GM18868 (cell line): Measurements from ENCODE around the gene CSHL1.
"Not testable (repeated sequence)": the region's sequence is repeated elsewhere in the genome, so short reads cannot be mapped to it uniquely, and the experiment has no call there.

ENCODE experiments used
- ATAC-seq: cut with Tn5 transposase; IDR thresholded peaks from one replicate; pipeline ENCODE4 v1.9.1; 2021; ENCODE audit warnings: mild to moderate bottlenecking, moderate library complexity; ENCODE audit not compliant: unreplicated experiment

The CSHL1 gene

DNA sequence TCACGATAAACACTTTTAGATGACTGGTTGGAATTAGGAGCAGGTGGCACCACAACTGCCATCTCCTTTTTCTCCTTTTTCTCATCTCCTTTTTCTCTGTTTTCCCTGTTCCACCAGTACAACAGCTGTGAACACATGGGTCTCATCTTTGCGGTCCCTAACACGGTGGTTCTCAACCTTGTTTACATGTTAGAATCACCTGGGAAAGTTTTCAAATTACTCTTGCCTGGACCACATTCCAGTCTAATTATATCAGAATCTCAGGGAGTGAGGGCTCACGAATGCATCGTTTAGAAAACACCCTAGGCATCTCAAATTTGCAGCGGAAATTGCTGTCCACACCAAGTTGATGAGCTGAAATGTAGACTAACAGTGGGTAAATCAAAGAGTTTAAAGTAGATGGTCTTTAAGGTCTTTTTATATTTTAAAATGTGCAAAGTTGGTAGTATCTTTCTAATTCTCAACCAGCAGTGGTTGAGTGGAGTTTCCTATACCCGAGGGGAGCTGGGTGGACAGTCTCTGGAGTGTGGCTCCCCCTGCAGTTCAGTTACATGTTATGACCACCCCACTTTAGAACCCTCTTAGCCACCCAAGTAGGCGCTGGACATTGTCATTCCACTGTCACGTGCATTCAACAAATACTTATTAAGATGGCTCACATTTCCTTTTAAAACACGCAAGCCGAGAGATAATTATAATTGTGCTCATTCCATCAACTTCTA lies 18.6 kb downstream of the CSHL1 start:
- not testable (repeated sequence) for ATAC-seq

DNA sequence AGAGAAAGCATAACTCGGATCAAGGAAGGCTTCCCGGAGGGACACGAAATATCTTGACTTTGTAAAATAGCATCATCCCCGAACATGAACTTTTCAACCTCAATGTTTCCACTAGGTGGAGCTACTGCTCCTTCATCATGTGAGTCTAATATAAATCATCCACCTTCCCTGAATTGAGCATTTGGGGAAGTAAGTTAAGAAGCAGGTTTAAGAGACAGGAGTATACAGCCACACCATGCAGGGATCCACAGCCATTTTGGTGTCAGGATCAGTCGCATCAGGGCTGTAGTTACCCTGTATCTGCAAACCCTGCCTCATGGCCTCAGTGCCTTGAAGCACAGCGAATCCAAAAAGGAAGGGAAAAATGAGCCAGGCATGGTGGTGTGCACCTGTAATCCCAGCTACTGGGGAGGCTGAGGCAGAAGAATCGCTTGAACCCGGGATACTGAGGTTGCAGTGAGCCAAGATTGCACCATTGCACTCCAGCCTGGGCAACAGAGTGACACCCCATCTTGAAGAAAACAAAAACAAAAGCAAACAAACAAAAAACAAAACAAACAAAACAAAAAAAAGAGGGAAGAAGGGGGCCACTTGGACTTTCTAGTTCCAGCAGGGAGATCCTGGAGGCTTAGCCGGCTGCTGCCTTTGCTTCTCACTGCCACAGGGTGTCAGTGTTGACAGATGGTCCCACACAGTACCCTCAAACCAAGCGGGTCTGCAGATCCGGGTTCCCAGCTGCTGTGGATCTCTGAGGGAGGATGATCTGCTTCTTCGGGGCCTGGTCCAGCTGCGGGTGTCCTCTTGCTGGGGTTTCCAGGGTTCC lies 21.8 kb downstream of the CSHL1 start:
- ATAC-seq, result not testable (repeated sequence)

DNA sequence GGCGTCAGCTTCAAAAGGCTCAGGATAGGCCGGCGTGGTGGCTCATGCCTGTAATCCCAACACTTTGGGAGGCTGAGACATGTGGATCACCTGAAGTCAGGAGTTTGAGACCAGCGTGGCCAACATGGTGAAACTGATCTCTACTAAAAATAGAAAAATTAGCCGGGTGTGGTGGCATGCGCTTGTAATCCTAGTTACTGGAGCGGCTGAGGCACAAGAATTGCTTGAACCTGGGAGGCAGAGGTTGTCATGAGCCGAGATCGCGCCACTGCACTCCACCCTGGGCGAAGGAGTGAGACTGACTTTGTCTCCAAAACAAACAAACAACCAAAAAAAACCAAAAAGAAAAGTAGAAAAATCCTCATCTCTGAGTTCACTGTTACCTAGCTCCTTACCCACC lies 25.9 kb downstream of the CSHL1 start:
- not testable (repeated sequence) for ATAC-seq

DNA sequence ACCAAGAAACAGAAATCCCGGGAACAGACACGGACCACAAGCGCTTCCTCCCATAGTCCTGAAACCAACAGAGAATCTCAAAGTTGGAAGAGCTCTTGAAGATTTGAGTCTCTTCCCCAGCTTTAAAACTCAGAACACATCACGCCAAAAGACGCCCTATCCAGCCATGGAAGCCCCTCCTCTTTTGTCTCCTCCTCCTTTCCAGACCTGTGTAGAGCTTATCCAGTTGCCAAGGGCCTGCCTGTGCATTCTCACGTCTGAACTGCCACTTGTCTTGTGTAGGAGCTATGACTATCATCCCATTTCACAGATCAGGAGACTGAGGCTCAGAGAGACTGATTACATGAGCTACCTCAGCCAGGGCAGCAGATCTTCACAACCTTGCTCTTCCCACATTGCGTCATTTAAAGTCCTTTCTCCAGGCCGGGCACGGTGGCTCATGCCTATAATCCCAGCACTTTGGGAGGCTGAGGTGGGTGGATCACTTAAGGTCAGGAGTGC lies 28.4 kb downstream of the CSHL1 start:
- ATAC-seq, result not testable (repeated sequence)

DNA sequence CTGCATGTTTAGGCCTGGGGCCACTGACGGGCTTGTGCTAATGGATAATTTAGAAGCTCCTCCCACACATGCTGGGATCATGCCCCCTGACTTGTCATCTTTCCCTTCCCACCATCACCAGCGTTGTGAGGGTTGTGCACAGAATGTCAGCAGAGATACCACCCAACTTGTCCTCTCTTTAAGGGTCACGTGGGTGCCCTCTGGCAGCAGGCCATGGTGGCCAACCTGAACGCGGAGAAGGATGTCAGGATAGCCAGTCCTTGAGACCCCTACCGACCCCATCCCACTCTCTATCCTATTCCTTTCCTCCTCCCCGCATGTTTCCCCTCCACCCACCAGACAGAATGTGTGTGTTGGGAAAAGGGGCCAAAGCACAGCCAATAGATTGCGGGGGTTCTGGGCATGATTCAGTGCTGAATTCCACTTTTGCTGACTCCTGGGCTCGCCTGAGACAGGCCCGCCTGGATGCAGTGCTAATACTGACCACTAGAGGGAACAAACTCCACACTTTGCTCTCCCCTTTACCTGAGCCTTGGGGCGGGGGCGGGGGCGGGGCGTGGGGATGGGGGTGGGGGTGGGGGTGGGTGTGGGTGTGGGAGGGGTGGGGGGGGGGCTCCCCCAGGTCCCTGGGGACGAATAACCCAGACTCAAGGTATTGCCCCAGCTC lies 29.0 kb downstream of the CSHL1 start, which contains the start of gene GH2:
Gene GH2, minus strand, starts transcription at position 10 of the 667 bp plus-strand sequence. CDS start 143 bp downstream, outside the sequence.
- ATAC-seq, result no peak

DNA sequence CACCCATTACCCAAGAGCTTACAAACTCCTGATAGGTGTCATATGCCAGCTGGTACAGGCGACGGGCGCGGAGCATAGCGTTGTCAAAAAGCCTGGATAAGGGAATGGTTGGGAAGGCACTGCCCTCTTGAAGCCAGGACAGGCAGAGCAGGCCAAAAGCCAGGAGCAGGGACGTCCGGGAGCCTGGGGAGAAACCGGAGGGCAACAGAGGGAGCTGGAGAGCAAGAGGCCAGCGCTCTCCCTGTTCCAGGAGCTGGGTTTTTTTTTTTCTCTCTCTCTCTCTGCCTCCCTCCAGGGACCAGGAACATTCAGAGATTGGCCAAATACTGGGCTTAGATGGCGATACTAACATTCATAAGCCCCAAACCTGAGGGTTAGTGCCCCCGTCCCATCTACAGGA lies 29.7 kb downstream of the CSHL1 start:
- ATAC-seq, result not testable (repeated sequence)

DNA sequence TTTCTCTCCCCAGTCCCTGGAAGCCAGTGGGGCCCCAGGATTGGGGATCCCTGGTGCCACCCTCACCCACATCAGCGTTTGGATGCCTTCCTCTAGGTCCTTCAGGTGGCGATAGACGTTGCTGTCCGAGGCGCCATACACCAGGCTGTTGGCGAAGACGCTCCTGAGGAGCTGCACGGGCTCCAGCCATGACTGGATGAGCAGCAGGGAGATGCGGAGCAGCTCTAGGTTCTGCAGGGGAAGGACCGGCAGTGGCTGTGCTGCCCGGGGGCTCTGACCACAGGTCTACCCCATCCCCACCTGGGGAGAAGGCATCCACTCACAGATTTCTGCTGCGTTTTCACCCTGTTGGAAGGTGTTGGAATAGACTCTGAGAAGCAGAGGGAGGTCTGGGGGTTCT lies 30.4 kb downstream of the CSHL1 start:
- no peak for ATAC-seq

DNA sequence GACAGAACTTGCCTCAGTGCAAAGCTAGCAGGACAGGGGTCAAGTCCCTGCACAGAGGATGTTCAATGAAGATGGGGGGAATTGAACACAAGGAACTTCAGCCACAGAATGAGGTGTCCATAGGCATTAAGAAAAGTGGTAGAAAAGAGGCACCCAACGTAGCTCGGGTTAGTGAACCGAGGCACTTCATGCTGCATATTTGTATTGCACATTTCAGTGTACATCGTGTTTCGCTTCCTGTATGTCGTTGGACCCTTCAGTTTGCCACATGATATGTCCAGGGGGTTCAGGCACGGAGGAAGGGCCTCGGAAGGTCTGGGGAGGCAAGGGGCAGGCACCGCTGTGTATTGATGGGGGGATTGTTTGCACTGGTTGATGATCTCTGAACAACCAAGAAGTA lies 32.6 kb downstream of the CSHL1 start:
- ATAC-seq, result not testable (repeated sequence)

DNA sequence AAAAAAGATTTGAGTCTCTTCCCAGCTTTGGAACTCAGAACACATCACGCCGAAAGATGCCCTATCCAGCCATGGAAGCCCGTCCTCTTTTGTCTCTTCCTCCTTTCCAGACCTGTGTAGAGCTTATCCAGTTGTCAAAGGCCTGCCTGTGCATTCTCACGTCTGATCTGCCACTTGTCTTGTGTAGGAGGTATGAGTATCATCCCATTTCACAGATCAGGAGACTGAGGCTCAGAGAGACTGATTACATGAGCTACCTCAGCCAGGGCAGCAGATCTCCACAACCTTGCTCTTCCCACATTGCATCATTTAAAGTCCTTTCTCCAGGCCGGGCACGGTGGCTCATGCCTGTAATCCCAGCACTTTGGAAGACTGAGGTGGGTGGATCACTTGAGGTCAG lies 36.4 kb downstream of the CSHL1 start:
- ATAC-seq, result not testable (repeated sequence)

DNA sequence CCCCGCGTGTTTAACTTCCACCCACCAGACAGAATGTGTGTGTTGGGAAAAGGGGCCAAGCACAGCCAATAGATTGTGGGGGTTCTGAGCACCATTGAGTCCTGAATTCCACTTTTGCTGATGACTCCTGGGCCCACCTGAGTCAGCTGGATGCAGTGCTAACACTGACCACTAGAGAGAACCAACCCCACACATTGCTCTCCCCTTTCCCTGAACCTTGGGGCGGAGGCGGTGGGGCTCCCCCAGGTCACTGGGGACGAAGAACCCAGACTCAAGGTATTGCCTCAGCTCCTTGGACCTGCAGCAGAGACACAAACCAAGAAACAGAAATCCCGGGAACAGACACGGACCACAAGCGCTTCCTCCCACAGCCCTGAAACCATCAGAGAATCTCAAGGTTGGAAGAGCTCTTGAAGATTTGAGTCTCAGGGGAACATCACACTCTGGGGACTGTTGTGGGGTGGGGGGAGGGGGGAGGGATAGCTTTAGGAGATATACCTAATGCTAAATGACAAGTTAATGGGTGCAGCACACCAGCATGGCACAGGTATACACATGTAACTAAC lies 36.9 kb downstream of the CSHL1 start:
- not testable (repeated sequence) for ATAC-seq

DNA sequence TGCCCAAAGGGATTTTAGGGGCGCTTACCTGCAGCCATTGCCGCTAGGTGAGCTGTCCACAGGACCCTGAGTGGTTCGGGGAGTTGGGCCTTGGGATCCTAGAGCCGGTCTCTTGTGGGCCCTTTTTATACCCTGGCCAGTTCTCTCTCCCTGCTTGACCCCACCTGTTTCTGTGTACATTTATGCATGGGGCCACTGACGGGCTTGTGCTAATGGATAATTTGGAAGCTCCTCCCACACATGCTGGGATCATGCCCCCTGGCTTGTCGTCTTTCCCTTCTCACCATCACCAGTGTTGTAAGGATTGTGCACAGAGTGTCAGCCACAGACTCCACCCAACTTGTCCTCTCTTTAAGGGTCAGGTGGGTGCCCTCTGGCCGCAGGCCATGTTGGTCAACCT lies 37.5 kb downstream of the CSHL1 start, which contains the start of gene CSH2:
Gene CSH2, minus strand, starts transcription at position 101 of the 400 bp plus-strand sequence. Its CDS starts 63 bp downstream, at position 38.
- not testable (repeated sequence) for ATAC-seq

DNA sequence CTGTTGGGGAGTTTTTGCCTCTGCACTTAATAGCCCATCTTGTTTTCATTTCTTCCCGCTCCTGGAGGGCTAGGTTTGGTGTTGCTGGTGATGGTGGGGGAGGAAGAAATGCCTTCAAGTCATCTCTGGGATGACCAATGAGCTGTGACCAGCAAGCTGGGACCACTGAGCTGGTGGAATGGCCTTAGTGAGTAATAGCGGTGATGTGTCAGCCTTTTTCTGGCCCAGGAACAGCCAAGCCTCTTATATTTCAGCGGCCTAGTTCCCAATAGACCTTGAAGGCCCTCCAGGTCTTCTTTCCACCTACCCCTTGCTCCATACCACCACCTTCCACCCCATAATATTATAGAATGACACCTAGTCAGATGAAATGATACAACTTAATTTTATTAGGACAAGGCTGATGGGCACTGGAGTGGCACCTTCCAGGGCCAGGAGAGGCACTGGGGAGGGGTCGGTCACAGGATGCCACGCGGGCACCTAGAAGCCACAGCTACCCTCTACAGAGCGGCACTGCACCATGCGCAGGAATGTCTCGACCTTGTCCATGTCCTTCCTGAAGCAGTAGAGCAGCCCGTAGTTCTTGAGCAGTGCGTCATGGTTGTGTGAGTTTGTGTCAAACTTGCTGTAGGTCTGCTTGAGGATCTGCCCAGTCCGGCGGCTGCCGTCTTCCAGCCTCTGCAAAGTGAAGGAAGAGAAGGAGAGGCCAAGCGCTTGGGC lies 39.3 kb downstream of the CSHL1 start:
- ATAC-seq, result not testable (repeated sequence)

DNA sequence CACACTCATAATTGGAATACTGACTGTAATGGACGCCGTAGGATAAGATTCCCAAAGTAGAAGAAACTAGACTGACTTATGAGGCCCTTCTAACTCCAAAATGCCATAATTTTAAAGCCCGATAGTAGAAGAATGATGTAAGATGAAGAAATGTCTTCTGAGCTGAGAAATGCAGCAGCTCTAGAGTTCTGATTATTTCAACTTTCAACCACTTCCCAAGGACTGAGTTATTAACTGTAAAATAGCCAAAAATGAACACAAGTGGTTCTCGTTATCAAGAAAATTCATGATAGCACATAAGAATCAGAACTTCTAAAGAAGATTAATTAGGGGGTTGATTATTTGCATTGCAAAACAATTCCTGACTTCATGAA lies 40.8 kb downstream of the CSHL1 start:
- ATAC-seq, result not testable (repeated sequence)

DNA sequence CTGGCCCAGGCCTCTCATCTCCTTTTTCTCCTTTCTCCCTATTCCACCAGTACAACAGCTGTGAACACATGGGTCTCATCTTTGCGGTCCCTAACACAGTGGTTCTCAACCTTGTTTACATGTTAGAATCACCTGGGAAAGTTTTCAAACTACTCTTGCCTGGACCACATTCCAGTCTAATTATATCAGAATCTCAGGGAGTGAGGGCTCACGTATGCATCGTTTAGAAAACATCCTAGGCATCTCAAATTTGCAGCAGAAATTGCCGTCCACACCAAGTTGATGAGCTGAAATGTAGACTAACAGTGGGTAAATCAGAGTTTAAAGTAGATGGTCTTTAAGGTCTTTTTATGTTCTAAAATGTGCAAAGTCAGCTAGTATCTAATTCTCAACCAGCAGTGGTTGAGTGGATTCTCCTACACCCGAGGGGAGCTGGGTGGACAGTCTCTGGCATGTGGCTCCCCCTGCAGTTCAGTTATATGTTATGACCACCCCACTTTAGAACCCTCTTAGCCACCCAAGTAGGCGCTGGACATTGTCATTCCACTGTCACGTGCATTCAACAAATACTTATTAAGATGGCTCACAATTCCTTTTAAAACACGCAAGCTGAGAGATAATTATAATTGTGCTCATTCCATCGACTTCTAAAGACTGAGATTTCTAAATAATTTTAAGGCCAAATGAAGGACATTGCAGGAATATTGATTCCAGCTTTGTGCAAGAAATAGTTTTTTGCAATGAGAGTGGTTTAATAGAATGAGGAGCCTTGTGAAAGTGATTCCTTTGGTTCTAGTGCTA lies 41.4 kb downstream of the CSHL1 start:
- not testable (repeated sequence) for ATAC-seq

DNA sequence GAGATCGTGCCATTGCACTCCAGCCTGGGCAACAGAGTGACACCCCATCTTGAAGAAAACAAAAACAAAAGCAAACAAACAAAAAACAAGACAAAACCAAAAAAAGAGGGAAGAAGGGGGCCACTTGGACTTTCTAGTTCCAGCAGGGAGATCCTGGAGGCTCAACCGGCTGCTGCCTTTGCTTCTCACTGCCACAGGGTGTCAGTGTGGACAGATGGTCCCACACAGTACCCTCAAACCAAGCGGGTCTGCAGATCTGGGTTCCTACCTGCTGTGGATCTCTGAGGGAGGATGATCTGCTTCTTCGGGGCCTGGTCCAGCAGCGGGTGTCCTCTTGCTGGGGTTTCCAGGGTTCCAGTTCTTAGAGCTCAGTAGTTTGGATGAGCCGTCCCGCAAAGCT lies 44.4 kb downstream of the CSHL1 start:
- ATAC-seq, result not testable (repeated sequence)
